Measurements from ENCODE around the gene RNF150. TPM values are rescaled to one million over a fixed set of nuclear protein-coding genes. Genes with fewer than 3 reads are reported as not detected.
A peak's percentile ranks its signal among the peaks of the same experiment; 100 is the strongest.

Gene RNF150
- total and polyA plus RNA-seq, 2 of the 4 experiments (the other 2 are of a cell fraction) = 6.2 to 18.1 TPM

DNA sequence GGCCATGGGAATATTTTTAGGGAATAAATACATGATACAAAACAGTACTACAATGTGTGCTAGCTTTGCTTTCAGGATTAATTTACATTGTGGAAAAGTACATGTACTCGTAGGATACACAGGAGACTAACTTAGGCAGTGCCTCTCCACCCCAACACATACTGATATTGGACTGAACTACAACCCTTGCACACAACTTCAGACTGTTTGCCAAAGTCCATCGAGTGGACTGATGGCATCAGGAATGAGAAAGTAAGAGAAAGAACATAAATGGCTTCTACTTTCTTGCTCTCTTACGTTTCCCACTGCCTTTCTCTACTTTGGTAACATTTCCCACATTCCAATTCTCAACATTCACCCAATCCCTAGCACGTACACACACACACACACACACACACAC, 130.1 kb downstream of the RNF150 start:
- Histone ChIP-seq H3K27me3 (ENCODE audit: control insufficient read depth, insufficient read depth, low read length) (no peaks in the 10 kb centered on the region), H2BK15ac (ENCODE audit: low read depth, low read length) (no peak overlapping the region), H3K4me3 (ENCODE audit: insufficient read depth, low read depth, low read length) (no peak overlapping the region), H4K5ac (ENCODE audit: low read depth, low read length) (peak overlapping the region; percentile 53; the same call in 1 of the 2 replicates), H3K9me1 (ENCODE audit: insufficient read depth, low read length) (no peaks in the 10 kb centered on the region), H2AK5ac (ENCODE audit: low read depth, low read length) (no peak overlapping the region), H3K4ac (ENCODE audit: low read depth, low read length) (no peak overlapping the region), H2AK9ac (replicated peaks; ENCODE audit: low read depth, low read length, poor library complexity) (no peak overlapping the region), H2BK5ac (ENCODE audit: low read depth, low read length, poor library complexity, severe bottlenecking) (no peak overlapping the region), H3K27ac (ENCODE audit: insufficient read depth, low read length) (no peak overlapping the region), H3K36me3 (ENCODE audit: control insufficient read depth, insufficient read depth, low read length) (no peaks in the 10 kb centered on the region; the same call in 1 of the 2 replicates), H3K18ac (ENCODE audit: low read depth, low read length) (peak overlapping the region; percentile 46; the same call in 1 of the 2 replicates), H3K9me3 (ENCODE audit: control insufficient read depth, insufficient read depth, low read length) (no peaks in the 10 kb centered on the region), H2BK120ac (ENCODE audit: low read depth, low read length) (no peak overlapping the region), H3K4me2 (ENCODE audit: low read depth, low read length) (no peak overlapping the region), H2AFZ (replicated peaks; ENCODE audit: low read length, poor library complexity) (no peak overlapping the region), H3K14ac (replicated peaks; ENCODE audit: low read depth, low read length) (no peak overlapping the region), H3K23ac (ENCODE audit: low read depth, low read length) (no peak overlapping the region), H4K20me1 (ENCODE audit: insufficient read depth, low read length) (no peaks in the 10 kb centered on the region), H3K79me1 (ENCODE audit: low read depth in 1 of 2, low read length in 2 of 2) (no peaks in the 10 kb centered on the region), H4K8ac (ENCODE audit: low read depth in 2 of 2, low read length in 2 of 2) (peak overlapping the region in 1 of 2 experiments; percentile 70; a peak in 1 of 4 replicates), H3K4me1 (ENCODE audit: control insufficient read depth, insufficient read depth, low read length) (peaks cover 6% of the 10 kb centered on the region), H3K56ac (ENCODE audit: extremely low read depth, insufficient read depth, low read length) (no peak overlapping the region), H3K9ac (ENCODE audit: low read depth, low read length) (no peak overlapping the region), H4K91ac (ENCODE audit: insufficient read depth, low read depth, low read length) (no peak overlapping the region), H2BK20ac (ENCODE audit: low read depth, low read length) (no peak overlapping the region)
- no peak for TF ChIP-seq SMC3 (IDR thresholded peaks at IDR 0.05; ENCODE audit: low read depth, low read length)
- no peak for TF ChIP-seq CHD1 (IDR thresholded peaks at IDR 0.05; ENCODE audit: low read depth, low read length)
- TF ChIP-seq RAD21 (IDR thresholded peaks at IDR 0.05; ENCODE audit: low read length) = no peak
- no peak for TF ChIP-seq MAFK (IDR thresholded peaks at IDR 0.05; ENCODE audit: low read depth, low read length)
- TF ChIP-seq CEBPB (IDR thresholded peaks at IDR 0.05; ENCODE audit: low read depth, low read length) = no peak
- TF ChIP-seq, protein P1, sequence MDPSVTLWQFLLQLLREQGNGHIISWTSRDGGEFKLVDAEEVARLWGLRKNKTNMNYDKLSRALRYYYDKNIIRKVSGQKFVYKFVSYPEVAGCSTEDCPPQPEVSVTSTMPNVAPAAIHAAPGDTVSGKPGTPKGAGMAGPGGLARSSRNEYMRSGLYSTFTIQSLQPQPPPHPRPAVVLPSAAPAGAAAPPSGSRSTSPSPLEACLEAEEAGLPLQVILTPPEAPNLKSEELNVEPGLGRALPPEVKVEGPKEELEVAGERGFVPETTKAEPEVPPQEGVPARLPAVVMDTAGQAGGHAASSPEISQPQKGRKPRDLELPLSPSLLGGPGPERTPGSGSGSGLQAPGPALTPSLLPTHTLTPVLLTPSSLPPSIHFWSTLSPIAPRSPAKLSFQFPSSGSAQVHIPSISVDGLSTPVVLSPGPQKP (IDR thresholded peaks at IDR 0.05; ENCODE audit: borderline replicate concordance, low read depth, low read length) = no peak
- TF ChIP-seq MAZ (IDR thresholded peaks at IDR 0.05; ENCODE audit: borderline replicate concordance, low read depth, low read length) = no peak
- TF ChIP-seq NFE2L2 (IDR thresholded peaks at IDR 0.05; ENCODE audit: low read depth, low read length) = no peak
- in situ Hi-C loops (cut with MboI; ENCODE audit: low sequenced_read_pairs) (no loop called here), intact Hi-C loops (cut with micrococcal nuclease) (no loop called here), dilution Hi-C loops (cut with HindIII; ENCODE audit: low sequenced_read_pairs, unreplicated experiment) (no loop called here)
- ATAC-seq (ENCODE audit: low read depth) = no peak
- ChIA-PET CTCF (interaction anchor here (1.0 to 1.2 kb wide), 2 partner anchors 8 to 130 kb away, joined by 3 to 4 read pairs; partner anchors contain the start of gene RNF150), POLR2A (ENCODE audit: unreplicated experiment) (no interaction called here)
- no TSS peak for BruUV-seq (replicated peaks)
- no peak for DNase-seq
- WGBS, 2 experiments (ENCODE audit: extremely low coverage in 2 of 2, insufficient read length in 1 of 2) = no CpG with 5 or more reads among the region's 4 CpGs
